C4-2B (cell line): ENCODE data around the gene CABP7.

Source experiments
- CTCF ChIP-seq: fragments of 450-650 bp; conservative IDR thresholded peaks from 2 replicates; pipeline ENCODE4 v1.5.1; 2017; ENCODE audit warnings: mild to moderate bottlenecking
- ZFX ChIP-seq: fragments of 450-650 bp; IDR thresholded peaks from 2 replicates; pipeline ENCODE4 v1.6.1; 2017

- no peak for TF ChIP-seq CTCF
- no peak for TF ChIP-seq ZFX
Observed at GRCh38 chr22:29758068-29758622, 38.3 kb downstream of the CABP7 start.
